Adipose tissue (tissue), 3 donors: ENCODE data around the gene SLC6A9. TPM values are rescaled to one million over a fixed set of nuclear protein-coding genes. Genes with fewer than 3 reads are reported as not detected.

ENCODE experiments used
- H3K27ac ChIP-seq: one replicate; pipeline ENCODE4 v1.5.1; 2013; ENCODE audit warnings: low read depth, low read length
- WGBS, 3 donors: extraction: QIAGEN DNeasy Blood & Tissue Kit; methylation state at CpG; one replicate each; pipeline ENCODE4 v1.1.7; 2013; 5-methylcytosine and 5-hydroxymethylcytosine counted together
- polyA plus RNA-seq, 3 donors: library from polyadenylated mRNA; stranded (reverse); fragments of 200-250 nt; gene quantifications; one replicate each; pipeline ENCODE4 v1.2.3, GENCODE V29; 2013
- donor health status: healthy with polysubstance abuse.
- donor health status: Bipolar disorder and iron deficiency.
- donor health status: healthy.

Gene SLC6A9
- polyA plus RNA-seq, 3 donors, result 1.6 to 2.2 (median 2.1) TPM

GRCh38 chr1:43993206-43993914 lies 37.9 kb downstream of the SLC6A9 start:
- no peak overlapping the region for H3K27ac ChIP-seq
- 95 to 96% (median 96%) methylated on average over 9 of the region's 9 CpGs for WGBS, 3 donors

GRCh38 chr1:43992232-43992995 lies 38.8 kb downstream of the SLC6A9 start:
- no peak overlapping the region for H3K27ac ChIP-seq
- WGBS, 3 donors, result 40 to 49% (median 46%) methylated on average over 11 of the region's 11 CpGs

GRCh38 chr1:43991476-43992231 lies 39.6 kb downstream of the SLC6A9 start, which contains the start of gene CCDC24:
Gene CCDC24, plus strand, starts transcription at chr1:43991599. Its CDS starts 280 bp downstream, at chr1:43991879.
- WGBS, 3 donors, result 0 to 1% (median 1%) methylated on average over 49 to 66 of the region's 66 CpGs

GRCh38 chr1:43991200-43991475 lies 40.1 kb downstream of the SLC6A9 start:
- WGBS, 3 donors, result 1% methylated on average over 10 of the region's 10 CpGs
- H3K27ac ChIP-seq, result no peak overlapping the region

More at GRCh38 chr1:43991476-43992231, 39.6 kb downstream of the SLC6A9 start, which contains the start of gene CCDC24:
- H3K27ac ChIP-seq, result no peak within 1 kb of the TSS

- no peak overlapping the region for H3K27ac ChIP-seq
- WGBS, 3 donors, result 64 to 78% (median 76%) methylated on average over 19 of the region's 19 CpGs
Measured at GRCh38 chr1:43990271-43991199, 40.7 kb downstream of the SLC6A9 start.

GRCh38 chr1:43987159-43987902 lies 43.9 kb downstream of the SLC6A9 start:
- no peak overlapping the region for H3K27ac ChIP-seq
- WGBS, 3 donors, result 67 to 86% (median 80%) methylated on average over 6 of the region's 6 CpGs

GRCh38 chr1:43986712-43987111 lies 44.5 kb downstream of the SLC6A9 start:
- WGBS, 3 donors, result 65 to 83% (median 68%) methylated on average over 6 of the region's 6 CpGs
- no peak overlapping the region for H3K27ac ChIP-seq

- WGBS, 3 donors, result 58 to 86% (median 85%) methylated on average over 4 of the region's 4 CpGs
- no peak overlapping the region for H3K27ac ChIP-seq
Measured at GRCh38 chr1:43985984-43986595, 45.2 kb downstream of the SLC6A9 start.

GRCh38 chr1:43984855-43985254 lies 46.4 kb downstream of the SLC6A9 start:
- WGBS, 3 donors, result 92 to 94% (median 93%) methylated on average over 14 to 16 of the region's 16 CpGs
- no peak overlapping the region for H3K27ac ChIP-seq

- 65 to 86% (median 73%) methylated on average over 12 of the region's 12 CpGs for WGBS, 3 donors
- H3K27ac ChIP-seq, result no peak overlapping the region
Measured at GRCh38 chr1:43983253-43983899, 47.9 kb downstream of the SLC6A9 start.

- H3K27ac ChIP-seq, result no peak overlapping the region
- 54 to 82% (median 61%) methylated on average over 15 of the region's 15 CpGs for WGBS, 3 donors
Measured at GRCh38 chr1:43982808-43983207, 48.5 kb downstream of the SLC6A9 start.

GRCh38 chr1:43982241-43982640 lies 49.0 kb downstream of the SLC6A9 start:
- no peak overlapping the region for H3K27ac ChIP-seq
- 90 to 91% (median 91%) methylated on average over 8 of the region's 8 CpGs for WGBS, 3 donors

- whole genome bisulfite sequencing, 3 donors, result 88 to 97% (median 96%) methylated on average over 20 of the region's 20 CpGs
Measured at GRCh38 chr1:43981636-43982035, 49.6 kb downstream of the SLC6A9 start.

GRCh38 chr1:43981135-43981491 lies 50.1 kb downstream of the SLC6A9 start:
- H3K27ac ChIP-seq, result no peak overlapping the region

More at GRCh38 chr1:43981636-43982035, 49.6 kb downstream of the SLC6A9 start:
- H3K27ac ChIP-seq, result no peak overlapping the region

GRCh38 chr1:43980255-43981134 lies 50.8 kb downstream of the SLC6A9 start:
- H3K27ac ChIP-seq, result no peak overlapping the region
- WGBS, 3 donors, result 31 to 66% (median 57%) methylated on average over 13 of the region's 13 CpGs

More at GRCh38 chr1:43981135-43981491, 50.1 kb downstream of the SLC6A9 start:
- WGBS, 3 donors, result 52 to 88% (median 88%) methylated on average over 19 to 20 of the region's 20 CpGs
